IMR-90 (cell line): ENCODE data around the gene P2RY14. TPM values are rescaled to one million over a fixed set of nuclear protein-coding genes. Genes with fewer than 3 reads are reported as not detected.

Experiments used
- ATAC-seq: fragments of 200-7000 bp; cut with Tn5 transposase; 2 replicates; pipeline ENCODE4 v1.9.1; 2020; ENCODE audit warnings: low read depth, mild to moderate bottlenecking, moderate library complexity
- BruUV-seq: library from RNA; stranded (reverse); fragments of 400-500 nt; replicated peaks from 2 replicates; lab custom pipeline; 2021; lab: Mats Ljungman, UMichigan
- CTCF ChIA-PET: fragments of 300-600 bp; formaldehyde crosslinking; extraction: SDS; loops from one replicate; lab custom pipeline; 2021; ENCODE audit warnings: antibody characterized with exemption; lab: Yijun Ruan, JAX
- POLR2A ChIA-PET: fragments of 300-600 bp; sonication (Branson Sonifier 250); formaldehyde crosslinking; loops from one replicate; lab custom pipeline; 2022; ENCODE audit warnings: antibody characterized with exemption; ENCODE audit not compliant: unreplicated experiment; lab: Charles Lee
- DNase-seq: peaks from one replicate; pipeline ENCODE4 v3.0.0; 2013
- H2AFZ ChIP-seq: replicated peaks from 2 replicates; pipeline ENCODE3; 2013; ENCODE audit warnings: low read length, mild to moderate bottlenecking; ENCODE audit not compliant: poor library complexity
- H2AK5ac ChIP-seq: 2 replicates; pipeline ENCODE4 v1.6.1; 2013; ENCODE audit warnings: low read depth, low read length, inconsistent platforms
- H2AK9ac ChIP-seq: replicated peaks from 2 replicates; pipeline ENCODE3; 2013; ENCODE audit warnings: mild to moderate bottlenecking, low read depth, low read length, moderate library complexity; ENCODE audit not compliant: poor library complexity
- H2BK120ac ChIP-seq: 2 replicates; pipeline ENCODE4 v1.6.1; 2013; ENCODE audit warnings: low read depth, low read length, inconsistent platforms
- H2BK15ac ChIP-seq: 3 replicates; pipeline ENCODE4 v1.6.1; 2013; ENCODE audit warnings: low read depth, low read length, inconsistent platforms
- H2BK20ac ChIP-seq: 2 replicates; pipeline ENCODE4 v1.6.1; 2013; ENCODE audit warnings: low read depth, mild to moderate bottlenecking, inconsistent platforms, low read length, moderate library complexity
- H2BK5ac ChIP-seq: 2 replicates; pipeline ENCODE4 v1.6.1; 2013; ENCODE audit warnings: mild to moderate bottlenecking, low read depth, low read length, inconsistent platforms; ENCODE audit not compliant: poor library complexity, severe bottlenecking
- H3K14ac ChIP-seq: replicated peaks from 2 replicates; pipeline ENCODE4 v1.6.1; 2013; ENCODE audit warnings: low read depth, low read length, inconsistent platforms
- H3K18ac ChIP-seq: 2 replicates; pipeline ENCODE4 v1.6.1; 2013; ENCODE audit warnings: low read depth, low read length, control low read depth
- H3K23ac ChIP-seq: 2 replicates; pipeline ENCODE4 v1.6.1; 2013; ENCODE audit warnings: low read depth, low read length, inconsistent platforms
- H3K27ac ChIP-seq: 2 replicates; pipeline ENCODE4 v1.5.1; 2013; ENCODE audit warnings: mild to moderate bottlenecking, control low read depth, low read length; ENCODE audit not compliant: insufficient read depth
- H3K27me3 ChIP-seq: 2 replicates; pipeline ENCODE4 v1.6.1; 2013; ENCODE audit warnings: low read length; ENCODE audit not compliant: control insufficient read depth, insufficient read depth
- H3K36me3 ChIP-seq: 2 replicates; pipeline ENCODE4 v1.6.1; 2013; ENCODE audit warnings: low read length, mixed read lengths; ENCODE audit not compliant: control insufficient read depth, insufficient read depth
- H3K4ac ChIP-seq: 2 replicates; pipeline ENCODE4 v1.6.1; 2013; ENCODE audit warnings: low read depth, low read length, inconsistent platforms
- H3K4me1 ChIP-seq: 2 replicates; pipeline ENCODE4 v1.6.1; 2013; ENCODE audit warnings: low read length, mixed read lengths; ENCODE audit not compliant: control insufficient read depth, insufficient read depth
- H3K4me2 ChIP-seq: 2 replicates; pipeline ENCODE4 v1.6.1; 2013; ENCODE audit warnings: low read depth, mild to moderate bottlenecking, control low read depth, low read length, moderate library complexity
- H3K4me3 ChIP-seq: 2 replicates; pipeline ENCODE4 v1.5.1; 2013; ENCODE audit warnings: low read depth, mild to moderate bottlenecking, control low read depth, low read length, moderate library complexity; ENCODE audit not compliant: insufficient read depth
- H3K56ac ChIP-seq: 2 replicates; pipeline ENCODE4 v1.6.1; 2013; ENCODE audit warnings: low read length, inconsistent platforms; ENCODE audit not compliant: insufficient read depth; ENCODE audit errors: extremely low read depth
- H3K79me1 ChIP-seq, 2 experiments: 2 replicates each; pipeline ENCODE4 v1.6.1; 2013; ENCODE audit warnings: low read length in 2 of 2, inconsistent platforms in 1 of 2, low read depth in 1 of 2
- H3K9ac ChIP-seq: 2 replicates; pipeline ENCODE4 v1.6.1; 2013; ENCODE audit warnings: low read depth, low read length, control low read depth
- H3K9me1 ChIP-seq: 2 replicates; pipeline ENCODE4 v1.6.1; 2013; ENCODE audit warnings: low read length, inconsistent platforms; ENCODE audit not compliant: insufficient read depth
- H3K9me3 ChIP-seq: 2 replicates; pipeline ENCODE4 v1.6.1; 2013; ENCODE audit warnings: low read length; ENCODE audit not compliant: control insufficient read depth, insufficient read depth
- H4K20me1 ChIP-seq: 2 replicates; pipeline ENCODE4 v1.6.1; 2013; ENCODE audit warnings: low read length, inconsistent platforms; ENCODE audit not compliant: insufficient read depth
- H4K5ac ChIP-seq: 2 replicates; pipeline ENCODE4 v1.6.1; 2013; ENCODE audit warnings: mild to moderate bottlenecking, low read depth, low read length, control low read depth
- H4K8ac ChIP-seq, 2 experiments: 2 replicates each; pipeline ENCODE4 v1.6.1; 2013; ENCODE audit warnings: low read depth in 2 of 2, low read length in 2 of 2, control low read depth in 1 of 2, inconsistent platforms in 1 of 2
- H4K91ac ChIP-seq: 2 replicates; pipeline ENCODE4 v1.6.1; 2013; ENCODE audit warnings: low read depth, low read length, inconsistent platforms; ENCODE audit not compliant: insufficient read depth
- BHLHE40 ChIP-seq: fragments of 150-350 bp; IDR thresholded peaks from 2 replicates; pipeline ENCODE4 v1.6.1; 2016; ENCODE audit warnings: mild to moderate bottlenecking, low read depth, low read length
- CTCF ChIP-seq: conservative IDR thresholded peaks from 2 replicates; pipeline ENCODE4 v1.5.1; 2012; ENCODE audit warnings: mild to moderate bottlenecking, low read depth, low read length, improper control_type of control experiment
- POLR2A ChIP-seq: IDR thresholded peaks from 2 replicates; pipeline ENCODE4 v1.6.1; 2012; ENCODE audit warnings: mild to moderate bottlenecking, low read depth, low read length
- WGBS, 2 experiments: methylation state at CpG; one replicate each; pipeline versions ENCODE4 v1.1.5 to v1.1.7; 2013; ENCODE audit warnings: missing lambda C conversion rate in 2 of 2; ENCODE audit not compliant: insufficient read length in 1 of 2; ENCODE audit errors: extremely low coverage in 2 of 2; 5-methylcytosine and 5-hydroxymethylcytosine counted together
- dilution Hi-C: fragments of 300-500 bp; cut with HindIII; formaldehyde crosslinking; loops from one replicate; pipeline ENCODE4 v1.14.3; 2018; ENCODE audit warnings: low sequenced_read_pairs; ENCODE audit not compliant: unreplicated experiment
- in situ Hi-C: fragments of 300-500 bp; cut with MboI; formaldehyde crosslinking; loops from 3 replicates; pipeline ENCODE4 v1.14.3; 2019; ENCODE audit warnings: low sequenced_read_pairs, inconsistent platforms, mixed read lengths
- intact Hi-C: fragments of 100-400 bp; cut with micrococcal nuclease; formaldehyde crosslinking; loops from 2 replicates; pipeline ENCODE4 v1.10.0; 2022
- polyA plus RNA-seq, 3 experiments: library from polyadenylated mRNA; depleted of rRNA; stranded (reverse); fragments of >200 nt; gene quantifications; 2 replicates each; pipeline ENCODE4 v1.2.3, GENCODE V29; 2012; ENCODE audit warnings: low replicate concordance in 1 of 3
- total RNA-seq: library from RNA; depleted of rRNA; stranded (reverse); fragments of >200 nt; gene quantifications from 2 replicates; pipeline ENCODE4 v1.2.3, GENCODE V29; 2012

P2RY14 gene
- total and polyA plus RNA-seq, 2 of the 4 experiments (the other 2 are of a cell fraction) = not detected

GRCh38 chr3:151265166-151265565 is 13.2 kb downstream of the P2RY14 start:
- DNase-seq (no peak), ATAC-seq (no peak)
- H2BK15ac ChIP-seq = no peak overlapping the region
- H4K8ac ChIP-seq = no peak overlapping the region
- no peak overlapping the region for H3K23ac ChIP-seq
- H3K9me1 ChIP-seq = no peaks in the 10 kb centered on the region
- H3K9ac ChIP-seq = no peak overlapping the region
- H2AK9ac ChIP-seq = no peak overlapping the region
- H3K36me3 ChIP-seq = no peaks in the 10 kb centered on the region
- no peaks in the 10 kb centered on the region for H3K79me1 ChIP-seq
- no peaks in the 10 kb centered on the region for H3K9me3 ChIP-seq
- H2BK20ac ChIP-seq = no peak overlapping the region
- no peak overlapping the region for H3K14ac ChIP-seq
- dilution Hi-C loops = no loop called here
- WGBS, 2 experiments = no CpG with 5 or more reads among the region's 5 CpGs
- BruUV-seq = no TSS peak
- no peak overlapping the region for H3K56ac ChIP-seq
- in situ Hi-C loops = no loop called here
- no peaks in the 10 kb centered on the region for H4K20me1 ChIP-seq
- no peak for TF ChIP-seq BHLHE40
- TF ChIP-seq POLR2A = no peak
- no peak for TF ChIP-seq CTCF
- no peak overlapping the region for H4K91ac ChIP-seq
- no peak overlapping the region for H3K18ac ChIP-seq
- no peak overlapping the region for H2BK5ac ChIP-seq
- H3K4me2 ChIP-seq = no peak overlapping the region
- H4K5ac ChIP-seq = no peak overlapping the region
- H2AK5ac ChIP-seq = no peak overlapping the region
- H3K27me3 ChIP-seq = no peaks in the 10 kb centered on the region
- H3K27ac ChIP-seq = no peak overlapping the region
- intact Hi-C loops = no loop called here
- H3K4ac ChIP-seq = no peak overlapping the region
- no peak overlapping the region for H2BK120ac ChIP-seq
- H2AFZ ChIP-seq = no peak overlapping the region
- POLR2A ChIA-PET = no interaction called here
- no peak overlapping the region for H3K4me3 ChIP-seq
- peaks cover 7% of the 10 kb centered on the region for H3K4me1 ChIP-seq
- CTCF ChIA-PET = no interaction called here
